H9 (cell line): ENCODE measurements around the gene MYO7B. TPM values are rescaled to one million over a fixed set of nuclear protein-coding genes. Genes with fewer than 3 reads are reported as not detected.

Experiments used
- DNase-seq: peaks from one replicate; pipeline ENCODE4 v3.0.0-alpha.2; 2017
- H2AFZ ChIP-seq: one replicate; pipeline ENCODE4 v1.6.1; 2013; ENCODE audit warnings: mild to moderate bottlenecking, low read length, control low read depth, moderate library complexity
- H2AK5ac ChIP-seq: 2 replicates; pipeline ENCODE4 v1.6.1; 2013; ENCODE audit warnings: low read length, control low read depth, mixed read lengths; ENCODE audit not compliant: insufficient read length
- H2BK120ac ChIP-seq: one replicate; pipeline ENCODE4 v1.6.1; 2013; ENCODE audit warnings: low read depth, mild to moderate bottlenecking, low read length, control low read depth, inconsistent platforms; ENCODE audit not compliant: poor library complexity, severe bottlenecking
- H2BK12ac ChIP-seq: 2 replicates; pipeline ENCODE4 v1.6.1; 2013; ENCODE audit warnings: low read length, control low read depth, mixed read lengths, low read depth; ENCODE audit not compliant: insufficient read length
- H2BK15ac ChIP-seq: 2 replicates; pipeline ENCODE4 v1.6.1; 2013; ENCODE audit warnings: low read depth, low read length, control low read depth
- H2BK20ac ChIP-seq: one replicate; pipeline ENCODE4 v1.6.1; 2013; ENCODE audit warnings: low read depth, mild to moderate bottlenecking, low read length, control low read depth, inconsistent platforms; ENCODE audit not compliant: poor library complexity, severe bottlenecking
- H2BK5ac ChIP-seq: 2 replicates; pipeline ENCODE4 v1.6.1; 2013; ENCODE audit warnings: low read length, control low read depth, mixed read lengths; ENCODE audit not compliant: insufficient read length
- H3K14ac ChIP-seq: 2 replicates; pipeline ENCODE4 v1.6.1; 2013; ENCODE audit warnings: low read length, control low read depth; ENCODE audit not compliant: insufficient read depth
- H3K18ac ChIP-seq: 2 replicates; pipeline ENCODE4 v1.6.1; 2013; ENCODE audit warnings: low read depth, mild to moderate bottlenecking, mixed read lengths, low read length, control low read depth; ENCODE audit not compliant: insufficient read length
- H3K23ac ChIP-seq: 2 replicates; pipeline ENCODE4 v1.6.1; 2013; ENCODE audit warnings: low read length, control low read depth, mixed read lengths, low read depth; ENCODE audit not compliant: insufficient read length
- H3K23me2 ChIP-seq: 2 replicates; pipeline ENCODE4 v1.6.1; 2013; ENCODE audit warnings: low read depth, mild to moderate bottlenecking, mixed read lengths, low read length, control low read depth; ENCODE audit not compliant: insufficient read length, poor library complexity, severe bottlenecking
- H3K27ac ChIP-seq: 2 replicates; pipeline ENCODE4 v1.5.1; 2013; ENCODE audit warnings: low read length, control low read depth, mixed read lengths, low read depth; ENCODE audit not compliant: insufficient read length
- H3K27me3 ChIP-seq: 2 replicates; pipeline ENCODE4 v1.6.1; 2013; ENCODE audit warnings: low read length, control low read depth, inconsistent platforms; ENCODE audit not compliant: insufficient read depth
- H3K4ac ChIP-seq: 2 replicates; pipeline ENCODE4 v1.6.1; 2013; ENCODE audit warnings: low read depth, mild to moderate bottlenecking, control low read depth, inconsistent platforms, low read length, moderate library complexity
- H3K4me1 ChIP-seq: 2 replicates; pipeline ENCODE4 v1.6.1; 2013; ENCODE audit warnings: low read length, control low read depth, inconsistent platforms; ENCODE audit not compliant: insufficient read depth
- H3K4me2 ChIP-seq: 2 replicates; pipeline ENCODE4 v1.6.1; 2013; ENCODE audit warnings: low read length, control low read depth, mixed read lengths; ENCODE audit not compliant: insufficient read length, insufficient read depth
- H3K56ac ChIP-seq: 2 replicates; pipeline ENCODE4 v1.6.1; 2013; ENCODE audit warnings: low read depth, mild to moderate bottlenecking, mixed read lengths, low read length, control low read depth; ENCODE audit not compliant: insufficient read length
- H3K79me1 ChIP-seq: 2 replicates; pipeline ENCODE4 v1.6.1; 2013; ENCODE audit warnings: low read depth, mild to moderate bottlenecking, moderate library complexity, low read length, control low read depth, inconsistent platforms; ENCODE audit not compliant: insufficient read depth, poor library complexity, severe bottlenecking
- H3K79me2 ChIP-seq: 2 replicates; pipeline ENCODE4 v1.6.1; 2013; ENCODE audit warnings: low read length, control low read depth, inconsistent platforms; ENCODE audit not compliant: insufficient read depth
- H3K9ac ChIP-seq: 2 replicates; pipeline ENCODE4 v1.6.1; 2013; ENCODE audit warnings: low read length, control low read depth, mixed read lengths; ENCODE audit not compliant: insufficient read length; ENCODE audit errors: extremely low read depth
- H3K9me3 ChIP-seq: one replicate; pipeline ENCODE4 v1.6.1; 2013; ENCODE audit warnings: low read depth, low read length, inconsistent platforms; ENCODE audit not compliant: control insufficient read depth
- H3T11ph ChIP-seq: one replicate; pipeline ENCODE4 v1.6.1; 2013; ENCODE audit warnings: mild to moderate bottlenecking, low read length, control low read depth, inconsistent platforms
- H4K20me1 ChIP-seq: one replicate; pipeline ENCODE4 v1.6.1; 2013; ENCODE audit not compliant: control insufficient read depth, insufficient read length, insufficient read depth
- H4K5ac ChIP-seq: 2 replicates; pipeline ENCODE4 v1.6.1; 2013; ENCODE audit warnings: low read depth, mild to moderate bottlenecking, mixed read lengths, low read length, control low read depth; ENCODE audit not compliant: insufficient read length
- H4K8ac ChIP-seq: replicated peaks from 2 replicates; pipeline ENCODE4 v1.6.1; 2013; ENCODE audit warnings: low read length, control low read depth, mixed read lengths, low read depth; ENCODE audit not compliant: insufficient read length
- H4K91ac ChIP-seq: 2 replicates; pipeline ENCODE4 v1.6.1; 2013; ENCODE audit warnings: low read depth, mild to moderate bottlenecking, moderate library complexity, mixed read lengths, low read length, control low read depth; ENCODE audit not compliant: insufficient read length
- H3K27ac Mint-ChIP-seq, 3 experiments: 2 replicates in 2 of 3; 3 replicates in 1 of 3; pipeline ENCODE4 v1.8.0; 2020 to 2021; ENCODE audit warnings: mixed read lengths in 3 of 3, mild to moderate bottlenecking in 1 of 3, moderate library complexity in 1 of 3
- H3K27me3 Mint-ChIP-seq: 2 replicates; pipeline ENCODE4 v1.8.0; 2021; ENCODE audit warnings: low read depth, mild to moderate bottlenecking, moderate library complexity, mixed read lengths
- H3K36me3 Mint-ChIP-seq, 3 experiments: 2 replicates in 2 of 3; 3 replicates in 1 of 3; pipeline ENCODE4 v1.8.0; 2020 to 2021; ENCODE audit warnings: low read depth in 3 of 3, mixed read lengths in 3 of 3; ENCODE audit not compliant: insufficient read depth in 1 of 3
- H3K4me1 Mint-ChIP-seq, 2 experiments: 2 replicates each; pipeline ENCODE4 v1.8.0; 2020; ENCODE audit warnings: mixed read lengths in 2 of 2
- H3K4me3 Mint-ChIP-seq, 2 experiments: 2 replicates in 1 of 2; 3 replicates in 1 of 2; pipeline ENCODE4 v1.8.0; 2020 to 2021; ENCODE audit warnings: mild to moderate bottlenecking in 2 of 2, mixed read lengths in 2 of 2, moderate library complexity in 1 of 2
- H3K9me3 Mint-ChIP-seq, 2 experiments: 2 replicates in 1 of 2; 3 replicates in 1 of 2; pipeline ENCODE4 v1.8.0; 2020; ENCODE audit warnings: mild to moderate bottlenecking in 2 of 2, mixed read lengths in 2 of 2, moderate library complexity in 1 of 2
- WGBS: extraction: QIAGEN DNeasy Blood & Tissue Kit; methylation state at CpG from one replicate; pipeline ENCODE4 v1.1.7; 2013; ENCODE audit warnings: missing lambda C conversion rate, low lambda C conversion rate, mixed read lengths; ENCODE audit not compliant: insufficient read length; ENCODE audit errors: extremely low coverage; 5-methylcytosine and 5-hydroxymethylcytosine counted together
- total RNA-seq: library from RNA; stranded (reverse); gene quantifications from 2 replicates; pipeline ENCODE4 v1.2.1, GENCODE V29; 2021
- TF ChIP-seq, protein P1 (sequence below): fragments of 200-600 bp; sonication (generic); conservative IDR thresholded peaks from 3 replicates; pipeline ENCODE4 v1.8.0; 2021; ENCODE audit warnings: antibody characterized with exemption, mild to moderate bottlenecking

Gene MYO7B
- total RNA-seq, 1 experiment from 2014 or later: not detected

DNA sequence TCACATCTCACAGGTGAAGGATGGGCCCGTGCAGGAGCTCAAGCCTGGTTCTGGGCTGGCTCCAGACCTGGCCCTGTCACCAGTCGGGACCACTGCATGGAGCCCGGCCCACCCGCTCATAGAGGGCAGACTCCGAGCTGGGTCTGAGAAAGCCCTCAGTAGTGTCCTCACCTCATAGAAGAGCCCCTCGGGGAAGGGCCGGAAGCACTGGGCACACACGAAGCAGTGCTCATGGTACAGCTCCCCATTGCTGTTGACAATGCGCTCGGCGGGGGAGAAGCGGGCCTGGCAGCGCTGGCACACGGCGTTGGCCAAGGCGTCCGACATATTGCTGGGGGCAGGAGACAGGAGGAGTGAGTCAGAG, 121.7 kb downstream of the MYO7B start:
- Histone ChIP-seq H3T11ph (no peak overlapping the region), H3K9ac (no peak overlapping the region), H2AK5ac (no peak overlapping the region), H3K79me2 (no peaks in the 10 kb centered on the region), H3K56ac (no peak overlapping the region), H4K5ac (no peak overlapping the region), H2BK20ac (no peak overlapping the region), H4K8ac (no peak overlapping the region), H4K91ac (no peak overlapping the region), H2BK15ac (no peak overlapping the region), H3K27ac (no peak overlapping the region), H2BK120ac (no peak overlapping the region), H3K9me3 (no peaks in the 10 kb centered on the region), H3K79me1 (no peaks in the 10 kb centered on the region), H3K18ac (no peak overlapping the region), H3K23ac (no peak overlapping the region), H4K20me1 (no peaks in the 10 kb centered on the region), H2BK5ac (no peak overlapping the region), H3K23me2 (no peaks in the 10 kb centered on the region), H3K4me2 (no peak overlapping the region), H3K4ac (no peak overlapping the region), H2AFZ (no peak overlapping the region), H3K27me3 (no peaks in the 10 kb centered on the region), H3K14ac (no peak overlapping the region), H2BK12ac (no peak overlapping the region), H3K4me1 (no peaks in the 10 kb centered on the region)
- TF ChIP-seq, protein P1, sequence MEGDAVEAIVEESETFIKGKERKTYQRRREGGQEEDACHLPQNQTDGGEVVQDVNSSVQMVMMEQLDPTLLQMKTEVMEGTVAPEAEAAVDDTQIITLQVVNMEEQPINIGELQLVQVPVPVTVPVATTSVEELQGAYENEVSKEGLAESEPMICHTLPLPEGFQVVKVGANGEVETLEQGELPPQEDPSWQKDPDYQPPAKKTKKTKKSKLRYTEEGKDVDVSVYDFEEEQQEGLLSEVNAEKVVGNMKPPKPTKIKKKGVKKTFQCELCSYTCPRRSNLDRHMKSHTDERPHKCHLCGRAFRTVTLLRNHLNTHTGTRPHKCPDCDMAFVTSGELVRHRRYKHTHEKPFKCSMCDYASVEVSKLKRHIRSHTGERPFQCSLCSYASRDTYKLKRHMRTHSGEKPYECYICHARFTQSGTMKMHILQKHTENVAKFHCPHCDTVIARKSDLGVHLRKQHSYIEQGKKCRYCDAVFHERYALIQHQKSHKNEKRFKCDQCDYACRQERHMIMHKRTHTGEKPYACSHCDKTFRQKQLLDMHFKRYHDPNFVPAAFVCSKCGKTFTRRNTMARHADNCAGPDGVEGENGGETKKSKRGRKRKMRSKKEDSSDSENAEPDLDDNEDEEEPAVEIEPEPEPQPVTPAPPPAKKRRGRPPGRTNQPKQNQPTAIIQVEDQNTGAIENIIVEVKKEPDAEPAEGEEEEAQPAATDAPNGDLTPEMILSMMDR: no peak
- DNase-seq: no peak
- peaks cover 9 to 18% of the 10 kb centered on the region in 2 experiments for H3K4me1 Mint-ChIP-seq
- H3K4me3 Mint-ChIP-seq: no peak overlapping the region
- H3K36me3 Mint-ChIP-seq: peaks cover 0 to 2% (median 0%) of the 10 kb centered on the region in 3 experiments; a peak in 3 of 7 replicates
- H3K27me3 Mint-ChIP-seq: peaks cover 8% of the 10 kb centered on the region
- no peak overlapping the region; a peak in 1 of 7 replicates for H3K27ac Mint-ChIP-seq
- no CpG with 5 or more reads among the region's 17 CpGs for WGBS
- no peaks in the 10 kb centered on the region for H3K9me3 Mint-ChIP-seq
